ENCODE data around the gene COL3A1.

Gene COL3A1

DNA sequence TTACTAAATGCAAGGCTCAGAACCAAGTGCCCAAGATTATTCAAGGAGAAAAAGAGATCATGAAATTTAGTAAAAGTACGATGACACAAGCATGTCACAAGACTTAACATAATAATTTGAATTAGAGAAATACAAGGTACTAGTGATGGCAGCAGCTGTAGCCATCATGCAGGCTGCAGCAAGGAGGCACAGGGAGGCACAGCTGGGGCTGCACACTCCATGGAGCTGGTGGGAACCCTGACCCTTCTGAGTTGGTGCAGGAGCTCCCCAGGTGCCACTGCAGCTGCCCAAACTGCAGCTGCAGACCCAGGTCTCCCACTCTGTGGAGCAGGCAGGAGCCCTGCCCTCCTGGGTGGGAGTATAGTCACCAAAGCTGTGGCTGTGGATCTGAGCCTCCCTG is 46.0 kb downstream of the COL3A1 start:
- no peak for FAIRE-seq

DNA sequence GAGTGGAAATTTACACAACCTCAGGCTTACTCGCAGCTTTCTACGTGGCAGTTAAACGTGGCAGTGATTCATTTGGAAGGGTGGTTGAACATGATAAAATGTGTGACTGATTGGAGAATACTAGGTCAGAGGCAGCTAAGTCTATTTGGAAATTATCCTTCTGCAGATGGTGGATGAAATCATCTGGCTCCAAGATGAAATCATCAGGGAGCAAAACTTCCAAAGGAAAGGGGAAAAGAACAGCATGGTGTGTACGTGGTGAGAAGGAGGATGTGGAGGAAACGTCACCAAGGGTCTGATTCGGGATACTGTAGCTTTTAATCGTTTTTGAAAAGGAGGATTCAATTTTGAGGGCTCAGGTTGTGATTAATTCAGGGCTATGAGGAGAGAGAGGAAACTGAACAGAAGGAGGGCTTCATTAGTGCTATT is 47.9 kb downstream of the COL3A1 start:
- FAIRE-seq = no peak

DNA sequence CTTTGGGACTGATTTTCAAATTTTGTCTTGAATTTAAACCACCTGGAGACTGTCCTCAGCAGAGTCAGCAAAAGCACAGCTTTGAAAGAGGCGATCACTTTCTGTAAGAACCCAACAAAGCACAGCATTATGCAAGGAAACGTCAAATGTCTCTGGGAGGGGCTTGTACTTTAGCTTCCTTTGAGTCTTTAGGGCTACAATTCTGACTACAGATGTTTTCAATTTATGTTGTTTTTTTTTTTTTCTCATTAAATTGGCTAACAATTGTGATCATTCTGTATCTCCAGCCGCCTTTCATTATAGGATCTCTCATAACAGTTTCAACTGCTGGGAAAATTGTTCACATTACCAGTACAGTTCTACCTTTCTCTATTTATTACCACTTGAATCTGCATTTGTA is 48.3 kb downstream of the COL3A1 start:
- peak; percentile 3 for FAIRE-seq

DNA sequence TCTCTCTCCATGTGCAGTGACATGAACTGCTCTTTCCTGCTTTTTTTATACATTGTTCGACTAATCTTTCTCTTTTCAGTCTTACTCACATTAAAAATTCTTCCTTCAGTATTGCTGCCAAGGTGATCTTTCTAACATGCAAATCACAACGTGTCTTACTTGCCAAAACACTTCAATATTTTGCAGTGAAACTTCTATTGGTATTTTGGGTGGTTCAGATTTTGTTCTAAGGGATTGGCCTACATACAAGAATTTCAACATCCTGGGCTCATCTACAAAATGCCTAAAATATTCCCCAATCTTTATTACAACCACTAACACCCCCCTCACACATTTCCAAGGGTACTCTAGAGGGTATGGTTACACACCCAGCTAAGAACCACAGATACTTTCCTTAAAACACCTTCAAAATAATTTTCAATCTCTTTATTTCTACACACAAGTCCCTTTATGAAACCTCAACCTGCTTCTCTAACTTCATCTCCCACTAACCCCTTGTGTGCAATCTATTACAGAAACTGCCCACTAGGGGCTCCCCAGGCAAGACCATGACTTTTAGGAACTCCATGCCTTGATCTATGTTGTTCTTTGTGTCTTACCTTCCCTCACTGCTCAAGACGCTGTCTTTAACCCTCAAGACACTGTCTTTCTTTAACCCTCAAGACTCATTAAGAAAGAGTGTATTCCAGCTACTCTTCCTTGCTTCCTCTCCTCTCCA is 50.9 kb downstream of the COL3A1 start:
- no peak for FAIRE-seq

DNA sequence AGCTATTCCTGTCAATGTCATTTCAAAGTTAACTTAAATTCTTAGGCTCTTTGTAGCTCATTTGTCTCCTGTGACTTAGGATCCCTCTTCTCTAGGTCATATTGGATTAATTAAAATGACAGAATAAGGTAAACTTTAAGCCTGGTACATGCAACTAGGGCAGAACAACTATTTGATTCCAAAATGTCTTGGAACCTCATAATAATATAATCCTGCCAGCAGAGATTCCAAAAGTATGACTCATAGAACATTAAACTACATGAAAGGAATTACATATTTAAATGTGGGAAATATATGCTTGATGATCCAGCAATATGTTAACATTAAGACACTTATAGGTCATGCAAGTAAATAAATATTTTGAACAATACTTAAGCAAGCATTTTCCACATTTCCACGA is 63.3 kb downstream of the COL3A1 start:
- FAIRE-seq = peak; percentile 63

DNA sequence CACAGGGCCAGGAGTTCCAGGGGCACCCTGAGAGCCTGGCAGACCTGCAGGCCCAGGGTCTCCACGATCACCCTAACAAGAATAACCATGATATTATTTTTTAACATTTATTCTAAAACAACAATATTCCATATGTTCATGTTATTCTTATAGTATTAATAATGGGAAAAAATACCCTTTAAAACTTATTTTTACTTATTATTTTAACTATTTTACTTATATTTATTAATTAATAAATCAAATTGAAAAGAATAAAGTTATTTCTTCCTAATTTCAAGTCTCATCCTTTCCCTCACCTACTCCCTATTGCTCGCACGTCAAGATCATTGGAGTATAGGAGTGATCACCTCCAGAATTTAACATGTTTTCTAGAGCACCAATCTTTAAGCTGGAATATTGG is 71.7 kb downstream of the COL3A1 start:
- FAIRE-seq = peak; percentile 64

DNA sequence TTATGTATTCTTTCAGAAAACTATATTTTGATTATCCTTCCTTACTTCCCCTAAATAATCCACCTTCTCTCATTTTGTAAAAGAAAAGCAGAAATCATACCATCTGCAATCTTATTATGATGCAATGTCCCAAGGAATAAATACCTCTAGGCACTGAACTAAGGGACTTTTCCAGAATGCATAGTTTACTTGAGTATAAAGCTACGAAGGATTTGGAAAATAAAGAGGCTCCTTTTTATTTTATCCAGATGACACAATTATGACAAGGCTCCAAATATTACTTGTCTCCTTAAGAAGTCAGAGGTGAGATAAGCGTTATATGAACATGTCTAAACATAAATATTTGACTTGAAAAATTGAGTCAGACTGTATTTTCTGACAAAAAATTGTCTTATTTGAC is 72.1 kb downstream of the COL3A1 start:
- no peak for FAIRE-seq

DNA sequence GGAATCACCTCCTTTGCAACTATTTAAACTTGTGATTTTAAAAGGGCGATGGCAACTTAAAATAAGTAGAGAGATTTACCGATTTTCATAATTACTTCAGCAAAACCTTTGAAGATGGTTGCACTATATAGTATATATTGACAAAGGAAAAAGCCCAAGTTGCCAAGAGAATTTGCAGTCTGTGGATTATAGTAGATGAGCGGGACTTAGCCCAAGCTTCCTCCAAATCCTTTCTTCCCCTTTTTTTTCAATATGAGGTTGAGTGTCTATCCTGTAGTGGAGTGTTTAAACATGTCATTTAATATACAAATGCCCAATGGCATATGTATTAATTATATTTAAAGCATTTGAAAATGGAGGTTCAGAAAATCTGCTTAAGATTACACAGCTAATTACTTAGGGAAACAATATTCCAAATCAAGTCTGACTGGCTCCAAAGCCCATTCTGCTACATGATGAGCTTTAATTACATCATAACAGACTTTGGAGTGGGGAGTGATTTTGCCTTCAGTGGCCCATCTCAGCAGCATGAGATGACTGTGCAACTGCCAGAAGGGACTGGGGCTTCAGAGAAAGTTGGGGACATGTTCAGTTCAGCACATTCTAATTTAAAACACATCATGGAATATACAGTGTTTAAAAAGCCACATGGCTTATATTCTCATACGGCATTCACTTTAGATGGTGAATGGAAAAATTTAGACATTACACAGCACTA is 73.2 kb downstream of the COL3A1 start:
- no peak for FAIRE-seq

DNA sequence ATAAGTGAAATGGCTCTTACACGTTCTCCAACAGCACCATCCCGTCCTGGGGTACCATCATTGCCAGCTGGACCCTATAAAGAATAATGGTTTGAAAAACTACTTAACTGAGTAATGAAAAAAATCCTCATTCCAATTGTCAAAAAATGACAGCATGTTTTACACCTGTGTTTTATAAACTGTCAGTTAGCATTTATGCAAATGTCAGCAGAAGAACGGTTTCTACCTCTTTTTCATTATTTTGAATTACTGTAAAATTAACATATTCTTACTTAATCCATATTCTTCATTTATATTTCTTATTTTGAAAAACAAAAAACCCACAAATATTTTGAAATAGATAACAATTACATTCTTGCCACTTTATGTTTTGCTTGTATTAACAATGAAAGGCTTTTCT is 74.0 kb downstream of the COL3A1 start:
- FAIRE-seq = no peak

DNA sequence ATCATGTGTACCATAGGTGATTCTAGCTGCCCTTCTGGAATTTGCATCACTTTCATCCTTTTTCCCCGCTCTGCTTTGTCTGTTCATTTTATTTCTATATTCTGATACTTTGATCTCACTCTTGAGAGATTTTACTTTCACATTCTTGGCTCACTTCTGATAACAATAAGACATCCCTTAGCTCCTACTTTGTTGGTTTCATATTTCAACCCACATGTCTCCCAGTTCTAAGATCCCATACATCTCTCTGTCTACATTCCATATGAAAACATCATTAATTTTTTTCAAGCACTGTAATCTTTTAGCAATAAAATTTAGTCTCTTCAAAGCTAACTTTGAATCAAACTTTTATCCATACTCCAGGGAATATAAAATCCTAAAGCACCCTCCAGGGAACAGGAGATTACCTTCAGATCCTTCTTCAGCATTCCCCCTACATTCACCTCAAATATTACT is 75.6 kb downstream of the COL3A1 start:
- no peak for FAIRE-seq

DNA sequence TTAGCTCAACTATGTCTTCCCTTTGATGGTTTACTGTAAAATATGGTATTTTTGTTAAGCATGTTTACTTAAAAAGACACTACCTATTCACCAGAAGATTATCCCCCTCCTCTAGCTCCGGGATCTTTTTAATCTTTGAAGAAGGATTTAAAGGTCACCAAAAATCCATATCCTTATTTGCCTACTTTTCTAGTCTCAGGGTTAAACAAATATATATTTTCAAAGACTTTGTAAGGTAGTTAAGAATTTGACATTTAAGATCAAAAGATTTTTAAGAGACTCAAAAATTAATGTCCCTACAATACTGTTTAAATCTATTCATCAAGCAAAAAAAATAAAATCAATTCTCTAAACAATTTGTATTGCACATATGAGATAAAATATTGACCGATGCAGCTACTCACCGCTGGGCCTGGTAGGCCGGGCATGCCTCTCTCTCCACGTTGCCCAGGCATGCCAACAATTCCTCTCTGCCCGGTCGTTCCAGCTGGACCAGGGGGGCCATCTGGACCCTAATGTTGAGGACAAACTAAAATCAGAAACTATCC is 76.1 kb downstream of the COL3A1 start:
- FAIRE-seq = peak; percentile 6

DNA sequence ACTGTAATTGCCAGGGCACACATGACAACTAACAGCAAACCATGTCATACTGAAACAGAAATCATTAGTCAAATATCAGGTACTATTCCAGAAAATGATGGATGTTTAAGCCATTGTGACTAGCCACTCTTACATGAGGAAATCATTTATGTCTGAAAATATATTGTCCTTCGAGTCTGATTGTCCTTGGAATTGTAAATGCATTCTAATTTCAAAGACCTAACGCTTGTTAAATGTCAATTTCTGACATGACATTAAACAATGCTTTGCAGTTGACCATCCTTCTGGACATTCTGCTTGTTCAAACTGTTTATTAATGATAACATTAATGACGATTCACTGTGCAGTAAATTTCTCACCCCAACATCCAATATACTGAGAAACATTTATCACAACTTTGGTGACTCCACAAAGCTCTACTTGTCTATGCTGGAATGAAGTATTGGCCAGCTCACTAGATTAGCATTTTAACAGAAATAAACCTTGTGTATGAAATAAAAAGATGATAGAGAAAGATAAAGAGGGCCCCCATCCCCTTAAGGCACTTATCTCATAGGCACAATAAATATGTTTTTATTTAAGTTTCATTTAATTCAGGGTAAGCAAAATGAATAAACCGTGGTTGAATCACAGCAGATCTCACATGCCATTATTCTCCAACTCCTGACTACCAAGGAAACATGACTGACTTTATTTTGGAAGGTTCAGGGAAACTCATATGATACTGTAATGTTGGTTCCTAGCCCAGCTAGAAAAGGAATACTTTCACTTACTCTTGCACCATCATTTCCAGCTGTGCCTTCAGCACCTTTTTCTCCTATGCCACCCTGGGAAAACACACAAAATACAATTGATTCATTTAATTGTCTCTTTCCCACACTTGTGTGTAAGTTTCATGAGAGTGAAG is 82.3 kb downstream of the COL3A1 start:
- no peak for FAIRE-seq

DNA sequence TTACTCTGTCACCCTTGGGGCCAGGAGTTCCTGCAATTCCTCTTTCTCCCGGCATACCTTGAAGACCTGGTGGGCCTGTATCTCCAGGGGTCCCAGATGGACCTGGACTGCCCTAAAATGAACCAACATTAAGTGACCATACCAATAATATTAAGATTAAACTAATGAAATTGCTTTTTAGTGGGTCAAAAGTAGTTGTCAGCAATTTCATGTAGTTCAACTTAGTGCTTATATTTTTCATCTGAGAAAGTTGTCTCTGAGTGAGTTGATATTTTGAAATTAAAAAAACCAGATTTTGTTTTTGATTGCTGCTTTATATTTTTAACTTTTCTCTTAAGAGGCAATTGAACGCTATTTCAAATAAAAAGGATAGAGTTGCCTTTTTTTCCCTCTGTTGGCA is 83.1 kb downstream of the COL3A1 start:
- FAIRE-seq = no peak

DNA sequence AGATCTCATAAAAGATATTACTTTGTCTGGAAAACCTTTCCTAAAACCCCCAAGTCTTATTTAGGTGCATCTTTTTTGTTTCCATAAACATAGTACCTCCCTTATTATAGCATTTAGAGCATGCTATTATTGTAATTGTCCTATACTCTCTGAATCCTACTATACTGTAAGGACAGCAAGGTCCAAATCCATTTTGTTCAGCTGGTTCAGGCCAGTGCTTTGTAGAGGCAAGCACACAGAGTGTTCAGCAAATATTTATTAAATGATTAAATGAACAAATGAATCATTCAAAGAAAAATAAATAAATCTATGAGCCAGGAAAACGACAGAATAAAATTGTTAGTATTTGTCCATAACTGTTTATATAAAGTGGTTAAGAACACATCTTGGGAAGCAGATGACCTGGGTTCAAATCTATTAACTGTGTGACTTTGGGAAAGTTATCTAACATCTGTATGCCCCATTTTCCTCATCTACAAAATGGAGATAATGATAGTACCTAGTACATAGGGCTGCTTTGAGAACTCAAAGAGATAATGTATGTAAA is 86.0 kb downstream of the COL3A1 start:
- no peak for FAIRE-seq

Measured in A204.1 (cell line).